Neural cell (in vitro differentiated cells): ENCODE data around the gene SEPTIN8. TPM values are rescaled to one million over a fixed set of nuclear protein-coding genes. Genes with fewer than 3 reads are reported as not detected.
A peak's percentile ranks its signal among the peaks of the same experiment; 100 is the strongest.
"Not testable (repeated sequence)": the region's sequence is repeated elsewhere in the genome, so short reads cannot be mapped to it uniquely, and the experiment has no call there.

Experiments
- H2AFZ ChIP-seq: fragments of 200-600, 300-800 bp; sonication (generic), shearing (Covaris generic); 2 replicates; pipeline ENCODE4 v1.6.0; 2014; ENCODE audit warnings: low read depth, mild to moderate bottlenecking, antibody characterized with exemption, low read length, moderate library complexity
- H3F3A ChIP-seq: fragments of 200-600 bp; shearing (Covaris generic); 2 replicates; pipeline ENCODE4 v1.6.1; 2016; ENCODE audit warnings: mild to moderate bottlenecking, moderate library complexity, mixed read lengths, antibody characterized with exemption, low read length; ENCODE audit not compliant: insufficient read depth, poor library complexity, severe bottlenecking
- H3K27ac ChIP-seq: fragments of 200-600, 300-800 bp; sonication (generic), shearing (Covaris generic); 2 replicates; pipeline ENCODE4 v1.5.1; 2014; ENCODE audit warnings: mild to moderate bottlenecking, low read length, moderate library complexity
- H3K27me3 ChIP-seq: fragments of 300-800, 200-600 bp; sonication (generic), shearing (Covaris generic); 2 replicates; pipeline ENCODE4 v1.6.0; 2014; ENCODE audit warnings: mild to moderate bottlenecking, low read depth, low read length, moderate library complexity; ENCODE audit not compliant: insufficient read depth
- H3K36me3 ChIP-seq: fragments of 300-800, 200-600 bp; sonication (generic), shearing (Covaris generic); 2 replicates; pipeline ENCODE4 v1.5.1; 2014; ENCODE audit warnings: mild to moderate bottlenecking, antibody characterized with exemption, low read length, moderate library complexity; ENCODE audit not compliant: insufficient read depth
- H3K4me2 ChIP-seq: fragments of 300-800, 200-600 bp; sonication (generic), shearing (Covaris generic); 2 replicates; pipeline ENCODE4 v1.6.0; 2014; ENCODE audit warnings: mild to moderate bottlenecking, low read length
- H3K4me3 ChIP-seq: fragments of 300-800, 200-600 bp; sonication (generic), shearing (Covaris generic); 2 replicates; pipeline ENCODE4 v1.5.1; 2014; ENCODE audit warnings: mild to moderate bottlenecking, low read length, moderate library complexity
- H3K79me2 ChIP-seq: fragments of 200-600 bp; shearing (Covaris generic); replicated peaks from 2 replicates; pipeline ENCODE4 v1.6.0; 2014; ENCODE audit warnings: mild to moderate bottlenecking, low read length, moderate library complexity; ENCODE audit not compliant: insufficient read depth
- H3K9ac ChIP-seq: fragments of 300-800, 200-600 bp; sonication (generic), shearing (Covaris generic); 2 replicates; pipeline ENCODE4 v1.6.1; 2016; ENCODE audit warnings: mild to moderate bottlenecking, low read length, mixed read lengths
- H3K9me2 ChIP-seq: fragments of 200-600 bp; shearing (Covaris generic); 2 replicates; pipeline ENCODE4 v1.6.1; 2016; ENCODE audit warnings: mild to moderate bottlenecking, low read length, mixed read lengths; ENCODE audit not compliant: insufficient read depth
- H3K9me3 ChIP-seq: fragments of 200-600, 300-800 bp; sonication (generic), shearing (Covaris generic); 2 replicates; pipeline ENCODE4 v1.6.1; 2016; ENCODE audit warnings: mild to moderate bottlenecking, mixed run types, low read length, moderate library complexity, mixed read lengths
- H4K20me1 ChIP-seq: fragments of 200-600 bp; shearing (Covaris generic); 2 replicates; pipeline ENCODE4 v1.6.1; 2016; ENCODE audit warnings: mild to moderate bottlenecking, mixed run types; ENCODE audit not compliant: insufficient read depth
- CTCF ChIP-seq: fragments of 450-650 bp; IDR thresholded peaks from 2 replicates; pipeline ENCODE4 v1.5.1; 2014; ENCODE audit warnings: antibody characterized with exemption, mild to moderate bottlenecking, moderate library complexity; ENCODE audit not compliant: poor library complexity, severe bottlenecking
- EZH2 ChIP-seq: fragments of 200-600, 300-800 bp; shearing (Covaris generic), sonication (generic); IDR thresholded peaks from 2 replicates; pipeline ENCODE4 v1.6.1; 2014; ENCODE audit warnings: antibody characterized with exemption, low read length, borderline replicate concordance, mild to moderate bottlenecking; ENCODE audit not compliant: insufficient read depth, poor library complexity, severe bottlenecking
- polyA plus RNA-seq: library from polyadenylated mRNA; depleted of rRNA; stranded (reverse); fragments of >200 nt; gene quantifications from 2 replicates; pipeline ENCODE4 v1.2.3, GENCODE V29; 2014

The SEPTIN8 gene
- polyA plus RNA-seq, 1 donor from 2014 or later: 37.7 TPM

DNA sequence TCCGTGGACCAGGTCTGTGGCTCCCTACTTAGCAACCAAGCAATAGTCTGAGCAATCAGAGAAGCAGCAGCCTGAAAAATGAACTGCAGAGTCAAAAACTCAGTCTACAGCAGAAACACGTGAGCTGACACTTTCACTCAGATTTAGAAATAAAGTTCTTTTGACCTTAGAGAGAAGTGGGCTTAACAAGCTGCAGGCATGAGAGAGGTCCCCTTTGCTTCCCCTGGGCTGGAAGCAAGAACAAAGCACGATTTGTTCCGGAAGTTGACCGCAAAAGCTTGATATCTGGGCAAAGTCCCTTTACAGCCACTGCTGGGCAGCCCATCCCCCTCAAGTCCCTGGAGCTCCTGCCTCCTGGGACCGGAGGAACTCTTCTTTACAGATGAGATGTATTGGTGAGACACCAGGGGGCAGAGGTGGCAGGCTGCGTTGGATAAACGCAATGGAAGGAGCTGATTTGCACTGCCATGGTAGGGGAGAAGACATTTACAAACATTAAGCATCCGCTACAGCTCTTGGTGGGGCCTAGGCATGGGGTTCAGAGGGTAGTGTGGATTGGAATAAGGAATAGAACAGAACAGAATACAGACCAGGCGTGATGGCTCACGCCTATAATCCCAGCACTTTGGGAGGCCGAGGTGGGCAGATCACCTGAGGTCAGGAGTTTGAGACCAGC is 30.3 kb upstream of the SEPTIN8 start:
- Histone ChIP-seq H3K4me2 (no peak overlapping the region), H3K27me3 (peaks cover 15% of the 10 kb centered on the region)

GRCh38 chr5:132806804-132807162 is 29.7 kb upstream of the SEPTIN8 start:
- not testable (repeated sequence) for H3K4me3 ChIP-seq, H3K9me3 ChIP-seq, H3K4me2 ChIP-seq, H4K20me1 ChIP-seq, H3K79me2 ChIP-seq, H2AFZ ChIP-seq, H3K36me3 ChIP-seq, H3F3A ChIP-seq, H3K27ac ChIP-seq, H3K9me2 ChIP-seq, H3K9ac ChIP-seq
- peaks cover 10% of the 10 kb centered on the region for H3K27me3 ChIP-seq

More for the DNA sequence above, 30.3 kb upstream of the SEPTIN8 start:
- Histone ChIP-seq H3K36me3 (no peaks in the 10 kb centered on the region), H2AFZ (no peak overlapping the region), H3K4me3 (no peak overlapping the region), H4K20me1 (no peaks in the 10 kb centered on the region), H3F3A (no peaks in the 10 kb centered on the region), H3K9me3 (no peaks in the 10 kb centered on the region), H3K27ac (no peak overlapping the region), H3K79me2 (no peaks in the 10 kb centered on the region), H3K9ac (no peak overlapping the region), H3K9me2 (no peaks in the 10 kb centered on the region)
- TF ChIP-seq EZH2 (no peak), CTCF (peak; percentile 10)

- not testable (repeated sequence) for H3K27me3 ChIP-seq
These were observed 28.8 kb upstream of the SEPTIN8 start for GRCh38 chr5:132805872-132806271.

DNA sequence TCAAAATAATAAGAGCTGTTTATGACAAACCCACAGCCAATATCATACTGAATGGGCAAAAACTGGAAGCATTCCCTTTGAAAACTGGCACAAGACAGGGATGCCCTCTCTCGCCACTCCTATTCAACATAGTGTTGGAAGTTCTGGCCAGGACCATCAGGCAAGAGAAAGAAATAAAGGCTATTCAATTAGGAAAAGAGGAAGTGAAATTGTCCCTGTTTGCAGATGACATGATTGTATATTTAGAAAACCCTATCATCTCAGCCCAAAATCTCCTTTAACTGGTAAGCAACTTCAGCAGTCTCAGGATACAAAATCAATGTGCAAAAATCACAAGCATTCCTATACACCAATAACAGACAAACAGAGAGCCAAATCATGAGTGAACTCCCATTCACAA is 27.2 kb upstream of the SEPTIN8 start:
- not testable (repeated sequence) for H3K4me3 ChIP-seq, H3K9me3 ChIP-seq, H3K9ac ChIP-seq, H2AFZ ChIP-seq, H3K4me2 ChIP-seq, H3K79me2 ChIP-seq, H3K9me2 ChIP-seq, H4K20me1 ChIP-seq, H3K36me3 ChIP-seq, H3K27me3 ChIP-seq, H3K27ac ChIP-seq, H3F3A ChIP-seq

More at GRCh38 chr5:132805872-132806271, 28.8 kb upstream of the SEPTIN8 start:
- not testable (repeated sequence) for H3K27ac ChIP-seq, H3K9me2 ChIP-seq, H2AFZ ChIP-seq, H3K79me2 ChIP-seq, H3K9ac ChIP-seq, H3K4me2 ChIP-seq, H3K4me3 ChIP-seq, H3K9me3 ChIP-seq, H4K20me1 ChIP-seq, H3K36me3 ChIP-seq, H3F3A ChIP-seq

DNA sequence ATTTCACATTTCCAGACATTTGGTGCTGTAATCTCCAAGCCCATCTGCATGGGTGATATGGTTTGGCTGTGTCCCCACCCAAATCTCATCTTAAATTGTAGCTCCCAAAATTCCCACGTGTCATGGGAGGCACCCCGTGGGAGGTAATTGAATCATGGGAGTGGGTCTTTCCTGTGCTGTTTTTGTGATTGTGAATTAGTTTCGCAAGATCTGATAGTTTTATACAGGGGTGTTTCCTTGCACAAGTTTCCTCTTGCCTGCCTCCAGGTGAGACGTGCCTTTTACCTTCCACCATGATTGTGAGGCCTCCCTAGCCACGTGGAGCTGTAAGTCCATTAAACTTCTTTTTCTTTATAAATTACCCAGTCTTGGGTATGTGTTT is 25.6 kb upstream of the SEPTIN8 start:
- H3F3A ChIP-seq, H3K79me2 ChIP-seq: not testable (repeated sequence)

More for the DNA sequence above, 25.6 kb upstream of the SEPTIN8 start:
- H3K4me3 ChIP-seq, H2AFZ ChIP-seq, H3K27ac ChIP-seq, H3K9me2 ChIP-seq, H3K9me3 ChIP-seq, H3K36me3 ChIP-seq, H3K4me2 ChIP-seq, H4K20me1 ChIP-seq, H3K9ac ChIP-seq, H3K27me3 ChIP-seq: not testable (repeated sequence)
